ENCODE measurements around the gene CAPN8.

The CAPN8 gene

DNA sequence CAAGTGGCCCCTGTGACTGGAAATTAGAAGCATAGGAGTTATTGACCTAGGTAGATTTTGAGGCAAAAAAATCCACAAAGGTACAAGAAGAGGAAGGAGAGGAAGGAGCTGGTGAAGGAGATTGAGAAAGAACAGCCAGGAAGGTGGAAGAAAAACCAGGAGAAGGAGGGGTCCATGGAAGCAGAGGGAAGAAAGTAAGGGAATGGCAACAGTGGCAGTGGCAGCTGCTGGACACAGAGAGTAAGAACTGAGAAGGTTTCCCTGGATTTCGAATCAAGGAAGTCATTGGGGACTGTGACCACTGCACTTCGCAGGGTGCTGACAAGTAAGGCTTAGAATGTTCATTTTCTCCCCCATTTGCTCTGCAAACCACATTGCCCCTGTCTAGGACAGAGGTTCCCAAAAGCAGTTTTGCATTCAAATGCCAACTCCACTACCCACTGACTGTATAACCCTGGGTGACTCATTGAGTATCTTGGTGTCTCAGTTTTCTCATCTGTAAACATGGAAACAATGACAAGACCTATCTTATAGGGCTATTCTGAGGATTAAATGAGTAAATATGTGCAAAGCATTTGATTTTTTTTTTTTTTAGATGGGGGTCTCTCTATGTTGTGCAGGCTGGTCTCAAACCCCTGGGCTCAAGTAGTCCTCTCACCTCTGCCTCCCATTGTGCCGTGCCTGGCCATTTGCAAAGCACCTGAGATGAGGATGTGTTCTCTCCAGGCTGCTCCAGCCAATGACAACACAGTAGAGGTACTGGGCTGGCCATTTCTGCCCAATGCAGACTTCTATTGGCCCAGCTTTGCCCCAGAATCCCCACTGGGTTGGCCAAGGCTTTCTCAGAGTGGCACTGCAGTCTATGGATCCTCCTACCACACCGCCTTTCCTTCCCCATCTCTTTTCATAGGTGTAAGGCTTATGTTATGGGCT is 37.5 kb upstream of the CAPN8 start:
- no peak for DNase-seq (ENCODE audit: low spot score)

DNA sequence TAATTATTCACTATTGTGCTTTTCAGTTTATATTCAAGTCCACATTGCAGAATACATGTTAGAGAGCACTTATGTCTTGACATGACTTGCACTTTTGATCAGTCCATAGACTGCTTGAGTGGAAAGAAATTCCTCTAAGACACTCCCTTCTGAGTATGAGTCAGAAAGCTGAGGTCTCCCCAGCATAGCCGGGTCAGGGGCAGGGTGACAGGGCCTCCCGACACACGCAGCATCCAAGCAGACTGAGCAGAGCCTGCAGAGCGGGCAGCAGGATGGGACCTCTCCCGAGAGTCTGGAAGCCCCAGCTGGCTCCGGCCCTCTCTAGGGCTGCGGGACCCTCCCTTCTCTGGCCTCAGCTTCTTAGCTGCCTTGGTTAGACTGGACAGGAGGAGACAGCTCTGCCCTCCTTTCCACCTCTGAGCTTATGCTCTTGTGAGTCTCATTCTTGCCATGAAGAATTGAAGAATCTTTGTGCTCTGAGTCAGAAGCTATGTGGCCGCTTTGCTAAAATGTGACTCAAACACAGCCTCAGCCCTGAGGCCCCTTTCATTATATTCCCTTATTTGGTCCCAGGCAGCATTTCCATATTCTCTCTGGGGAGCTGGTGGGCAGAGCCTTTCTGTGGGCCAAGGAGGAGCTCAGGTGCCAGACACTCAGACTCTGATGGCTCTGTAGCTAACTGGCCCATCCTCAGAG is 35.6 kb upstream of the CAPN8 start:
- DNase-seq (ENCODE audit: low spot score): no peak

DNA sequence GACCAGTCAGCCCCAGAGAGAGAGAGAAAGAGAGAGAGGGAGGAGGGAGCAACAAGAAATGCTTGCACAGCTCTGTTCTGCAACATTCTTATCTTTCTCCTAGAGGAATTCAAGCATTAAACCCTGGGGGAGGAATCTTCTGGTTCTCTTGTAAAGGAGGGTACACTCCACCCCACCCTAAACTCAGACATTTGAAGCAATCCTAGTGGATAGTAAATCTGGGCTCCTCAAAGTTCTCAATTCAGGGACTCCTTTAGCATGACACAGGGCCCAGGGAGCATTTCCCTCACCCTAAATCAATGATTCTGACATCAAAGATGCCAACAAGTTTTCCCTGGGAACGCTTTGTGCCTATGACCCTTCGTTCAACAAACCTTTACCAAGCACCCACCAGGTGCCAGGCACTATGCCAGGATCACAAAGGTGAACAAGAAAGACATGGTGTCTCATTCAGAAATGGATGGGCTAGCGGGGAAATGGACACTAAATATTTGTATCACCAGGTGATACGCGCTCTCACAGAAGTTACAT is 35.0 kb upstream of the CAPN8 start:
- no peak for DNase-seq (ENCODE audit: low spot score)

DNA sequence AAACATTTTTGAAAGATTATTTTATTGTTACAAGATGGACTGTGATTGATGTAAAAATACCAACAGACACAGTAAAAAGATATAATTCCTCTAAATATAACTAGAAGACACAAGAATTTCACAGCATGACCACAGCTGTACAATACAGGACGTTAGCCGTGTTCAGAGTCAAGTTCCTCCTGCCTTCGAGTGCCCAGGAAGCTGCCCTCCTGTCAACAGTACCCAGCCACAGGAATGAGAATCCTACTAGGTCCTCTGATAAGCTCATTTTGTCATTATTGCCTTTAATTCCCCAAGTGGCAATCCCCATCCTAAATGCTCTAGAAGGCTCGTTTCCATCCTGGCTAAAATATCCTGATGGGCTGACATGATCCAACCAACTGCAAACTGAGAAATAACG is 30.4 kb upstream of the CAPN8 start:
- no peak for DNase-seq (ENCODE audit: low spot score)

DNA sequence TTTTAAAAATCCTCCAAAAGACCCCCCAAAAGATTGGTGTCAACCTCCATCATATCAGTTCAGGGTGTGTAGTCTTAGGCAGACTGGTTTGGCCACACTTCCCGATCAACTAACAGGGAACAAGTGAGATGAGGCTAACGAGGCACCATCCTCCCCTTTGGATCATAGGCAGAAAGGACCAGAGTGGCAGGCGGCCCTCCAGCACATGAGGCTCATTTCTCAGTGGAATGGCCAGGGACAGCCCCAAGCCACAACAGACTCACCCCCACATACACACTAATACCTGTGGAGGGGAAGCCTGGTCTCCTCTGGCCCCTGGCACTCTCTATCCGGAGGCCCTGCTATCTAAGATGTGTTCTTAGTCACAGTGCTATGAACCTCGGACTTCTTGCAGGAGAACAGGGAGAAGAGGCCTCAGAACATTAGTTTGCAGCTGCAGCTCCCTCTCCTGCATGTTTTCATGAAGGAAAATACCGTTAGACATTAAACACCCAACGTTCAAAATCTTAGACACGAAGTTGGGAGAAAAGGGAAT is 29.6 kb upstream of the CAPN8 start:
- no peak for DNase-seq (ENCODE audit: low spot score)

DNA sequence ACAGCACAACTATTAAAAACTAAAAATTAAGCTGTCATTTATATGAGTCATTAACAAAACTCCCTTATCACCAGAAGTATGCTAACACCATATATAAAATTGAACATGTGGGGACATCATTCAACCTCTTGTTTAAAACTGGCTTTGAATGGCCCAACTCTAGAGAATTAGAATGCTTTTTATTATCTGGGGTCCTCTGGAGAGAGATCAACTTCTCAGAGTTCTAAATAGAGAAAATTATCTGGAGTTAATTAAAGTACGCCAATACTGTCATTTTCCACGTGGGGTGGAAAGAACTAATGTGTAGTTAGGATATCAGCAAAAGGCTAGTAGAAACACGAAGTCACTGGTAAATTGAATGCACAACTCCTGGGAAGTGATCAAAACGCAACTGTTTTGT is 25.6 kb upstream of the CAPN8 start:
- DNase-seq (ENCODE audit: low spot score): no peak

DNA sequence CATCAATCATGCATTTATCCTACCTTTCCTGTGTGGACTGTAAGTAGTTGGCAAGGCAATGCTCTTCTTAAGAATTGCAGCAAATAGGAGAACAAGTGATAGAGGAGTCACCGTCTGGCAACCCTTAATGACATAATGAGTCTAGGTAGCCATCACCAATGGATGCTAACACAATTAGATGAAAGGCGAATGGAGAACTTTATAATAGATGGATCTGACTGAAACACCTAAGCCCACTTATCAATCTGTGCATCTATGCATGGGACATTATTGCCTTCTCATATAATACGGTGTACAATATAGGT is 18.9 kb upstream of the CAPN8 start:
- DNase-seq (ENCODE audit: low spot score): no peak

DNA sequence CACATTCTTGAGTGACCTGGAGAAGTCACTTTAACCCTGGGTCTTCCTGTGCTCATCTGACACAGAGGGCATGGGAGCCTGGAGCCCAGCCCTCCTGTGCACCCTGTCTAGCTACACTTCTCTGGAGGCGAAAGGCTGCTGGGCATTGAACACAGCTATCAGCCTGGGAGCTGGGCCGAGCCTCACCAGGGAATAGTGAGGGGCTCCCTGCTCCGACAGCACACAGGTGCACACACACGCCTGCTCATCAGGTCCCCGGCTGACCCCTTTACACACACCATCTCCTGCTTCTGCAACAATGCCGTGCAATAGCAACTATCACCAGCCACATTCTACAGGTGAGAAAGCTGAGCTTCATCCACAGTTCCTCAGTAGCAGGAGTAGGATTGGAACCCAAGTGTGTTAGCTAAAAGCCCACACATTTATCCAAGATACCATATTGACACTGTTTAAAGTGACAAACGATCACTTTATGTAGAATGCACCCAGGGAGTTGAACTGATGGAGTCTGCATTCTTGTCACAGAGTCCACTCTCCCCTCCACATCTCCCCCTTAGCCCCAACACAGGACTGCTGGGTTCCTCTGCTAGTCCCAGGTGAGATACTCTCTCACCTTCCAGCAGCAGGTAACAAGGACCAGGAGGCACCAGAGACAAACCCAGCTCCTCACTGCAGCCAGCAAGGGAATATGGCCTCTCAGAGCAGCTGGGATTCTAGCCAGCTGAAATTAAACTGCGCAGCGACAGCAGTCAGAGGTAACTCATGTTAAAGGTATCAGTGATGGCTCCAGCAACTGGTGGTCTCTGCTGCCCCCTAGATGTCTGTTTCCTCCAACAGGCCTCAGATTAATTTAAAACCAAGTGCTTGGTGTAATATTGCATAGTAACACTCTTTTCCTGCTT is 18.3 kb upstream of the CAPN8 start:
- peak; percentile 52 for DNase-seq (ENCODE audit: low spot score)

DNA sequence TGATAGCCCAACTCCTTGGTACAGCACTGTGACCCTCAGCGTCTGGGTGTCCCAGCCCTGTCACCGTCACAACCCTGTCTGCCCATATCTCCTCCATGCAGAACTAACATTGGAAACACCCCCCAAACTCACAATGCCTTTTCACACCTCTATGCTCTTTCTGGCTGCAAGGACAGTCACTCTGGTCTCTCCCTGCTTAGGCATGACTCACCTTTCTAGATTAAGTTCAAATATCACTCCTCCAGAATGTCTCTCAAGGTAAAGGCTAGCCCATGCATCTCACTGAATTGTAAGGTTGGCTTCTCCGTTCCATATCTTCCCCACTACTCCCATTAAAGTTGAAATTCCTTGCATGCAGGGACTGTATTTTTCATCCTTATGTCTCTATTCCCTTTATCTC is 17.0 kb upstream of the CAPN8 start:
- no peak for DNase-seq (ENCODE audit: low spot score)

DNA sequence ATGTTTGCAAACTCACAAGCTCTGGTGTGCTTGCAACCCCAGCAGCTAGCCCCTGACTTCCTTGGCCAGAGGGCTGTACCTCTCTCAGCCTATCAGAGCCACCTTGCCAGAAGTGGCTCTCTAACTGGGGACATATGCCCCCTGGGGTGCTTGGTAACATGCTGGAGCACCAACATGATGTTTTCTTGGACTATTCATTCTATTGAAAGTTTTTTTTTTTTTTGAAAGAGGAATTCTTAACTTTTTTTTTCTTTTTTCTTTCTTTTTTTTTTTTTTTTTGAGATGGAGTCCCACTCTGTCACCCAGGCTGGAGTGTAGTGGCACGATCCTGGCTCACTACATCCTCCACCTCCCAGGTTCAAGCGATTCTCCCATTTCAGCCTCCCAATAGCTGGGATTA is 14.7 kb upstream of the CAPN8 start:
- no peak for DNase-seq (ENCODE audit: low spot score)

DNA sequence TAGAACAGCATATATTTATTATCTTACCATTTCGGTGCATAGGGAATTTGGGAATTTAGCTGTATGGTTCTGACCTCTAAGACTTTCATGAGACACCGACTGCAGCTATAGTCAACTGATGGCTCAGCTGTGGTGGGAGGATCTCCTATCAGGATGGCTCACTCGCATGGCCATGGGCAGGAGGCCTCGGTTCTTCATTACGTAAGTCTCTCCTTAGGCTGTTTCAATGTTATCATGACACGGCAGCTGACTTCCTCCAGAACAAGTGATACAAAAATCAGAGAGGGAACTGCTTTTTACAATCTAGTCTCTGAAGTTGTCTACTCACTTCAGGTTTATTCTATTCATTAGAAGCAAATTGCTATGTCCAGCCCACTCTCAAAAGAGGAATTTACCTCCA is 13.3 kb upstream of the CAPN8 start:
- no peak for DNase-seq (ENCODE audit: low spot score)

DNA sequence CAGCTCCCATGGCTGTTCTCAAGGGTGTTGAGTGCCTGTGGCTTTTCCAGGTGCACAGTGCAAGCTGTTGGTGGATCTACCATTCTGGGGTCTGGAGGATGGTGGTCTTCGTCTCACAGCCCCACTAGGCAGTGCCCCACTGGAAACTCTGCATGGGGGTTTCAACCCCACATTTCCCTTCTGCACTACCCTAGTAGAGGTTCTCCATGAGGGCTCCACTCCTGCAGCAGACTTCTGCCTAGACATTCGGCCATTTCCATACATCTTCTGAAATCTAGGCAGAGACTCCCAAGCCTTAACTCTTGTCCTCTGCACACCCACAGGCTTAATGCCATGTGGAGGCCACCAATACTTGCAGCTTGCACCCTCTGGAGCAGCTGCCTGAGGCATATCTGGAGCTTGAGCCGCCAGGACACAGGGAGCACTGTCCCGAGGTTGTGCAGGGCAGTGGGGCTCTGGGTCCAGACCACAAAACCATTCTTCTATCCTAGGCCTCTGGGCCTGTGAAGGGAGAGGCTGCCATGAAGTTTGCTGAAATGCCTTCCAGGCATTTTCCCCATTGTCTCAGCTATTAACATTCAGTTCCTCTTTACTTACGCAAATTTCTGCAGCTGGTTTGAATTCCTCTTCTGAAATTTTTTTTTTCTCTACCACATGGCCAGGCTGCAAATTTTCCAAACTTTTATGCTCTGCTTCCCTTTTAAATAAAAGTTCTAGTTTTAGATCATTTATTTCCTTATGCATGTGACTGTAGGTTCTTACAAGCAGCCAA is 8.8 kb upstream of the CAPN8 start:
- no peak for DNase-seq (ENCODE audit: low spot score)

DNA sequence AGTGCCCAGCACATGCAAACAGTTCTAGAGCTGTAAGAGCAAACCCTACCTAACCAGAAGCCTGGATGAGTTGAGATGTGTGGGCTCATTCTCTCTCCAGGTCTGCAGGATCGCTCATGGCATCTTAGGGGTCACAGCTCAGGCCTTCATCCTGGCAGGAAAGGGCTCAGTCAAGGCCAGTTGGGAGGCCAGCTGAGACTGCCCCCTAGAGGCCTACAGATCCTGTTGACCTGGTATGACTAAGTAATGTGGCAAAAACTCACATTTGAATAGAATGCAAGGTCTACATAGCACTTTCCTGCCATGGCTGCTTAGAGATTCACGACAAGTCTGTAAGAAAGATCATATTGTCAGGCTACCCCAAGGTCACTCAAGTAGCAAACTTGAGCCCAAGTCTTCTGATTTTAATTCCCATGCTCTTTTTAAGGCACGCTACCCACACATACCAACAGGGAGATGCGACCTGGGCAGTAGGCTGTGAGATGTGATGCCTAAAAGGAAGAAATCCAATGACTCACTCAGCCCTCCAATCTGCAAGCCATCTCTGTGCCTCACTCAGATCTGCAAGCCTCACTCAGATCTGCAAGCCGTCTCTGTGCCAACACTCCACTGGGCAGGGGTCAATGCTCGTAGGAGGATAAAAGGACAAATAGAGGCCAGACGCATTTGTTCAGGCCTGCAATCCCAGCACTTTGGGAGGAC is 5.1 kb upstream of the CAPN8 start:
- DNase-seq (ENCODE audit: low spot score): peak; percentile 18

DNA sequence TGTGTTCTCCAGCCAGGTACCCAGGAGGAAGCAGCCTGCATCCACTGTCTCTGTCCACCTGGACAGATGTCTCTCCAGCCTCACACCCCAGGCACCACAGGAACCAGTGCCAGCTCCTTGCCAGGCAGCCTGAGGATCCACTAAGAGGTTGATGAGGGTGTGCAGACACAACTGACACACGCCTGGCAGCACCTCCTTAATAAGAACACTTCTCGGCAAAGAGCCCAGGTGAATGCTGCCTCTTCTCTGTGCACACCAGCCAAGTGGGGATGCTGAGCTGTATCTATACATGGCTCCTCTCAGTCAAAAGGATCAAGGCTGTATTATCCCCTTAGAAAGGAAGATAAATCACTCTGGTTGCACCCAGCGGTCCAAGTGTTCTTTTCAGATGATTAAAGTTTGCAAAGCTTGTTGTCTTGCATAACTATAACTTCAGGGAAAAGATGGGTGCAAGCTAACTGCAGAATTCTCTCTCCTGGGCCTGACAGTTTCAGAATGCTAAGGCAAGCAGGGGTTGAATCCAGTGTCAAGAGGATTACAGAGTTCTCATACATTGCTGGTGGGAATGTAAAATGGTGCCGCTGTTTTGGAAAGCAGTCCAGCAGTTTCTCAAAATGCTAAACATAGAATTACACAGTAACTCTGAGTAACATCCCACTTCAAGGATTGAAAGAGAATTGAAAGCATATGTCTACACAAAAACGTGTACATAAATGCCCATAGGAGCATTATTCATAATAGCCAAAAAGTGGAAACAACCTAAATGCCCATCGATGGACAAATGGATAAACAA is 3.7 kb upstream of the CAPN8 start:
- no peak for DNase-seq (ENCODE audit: low spot score)

DNA sequence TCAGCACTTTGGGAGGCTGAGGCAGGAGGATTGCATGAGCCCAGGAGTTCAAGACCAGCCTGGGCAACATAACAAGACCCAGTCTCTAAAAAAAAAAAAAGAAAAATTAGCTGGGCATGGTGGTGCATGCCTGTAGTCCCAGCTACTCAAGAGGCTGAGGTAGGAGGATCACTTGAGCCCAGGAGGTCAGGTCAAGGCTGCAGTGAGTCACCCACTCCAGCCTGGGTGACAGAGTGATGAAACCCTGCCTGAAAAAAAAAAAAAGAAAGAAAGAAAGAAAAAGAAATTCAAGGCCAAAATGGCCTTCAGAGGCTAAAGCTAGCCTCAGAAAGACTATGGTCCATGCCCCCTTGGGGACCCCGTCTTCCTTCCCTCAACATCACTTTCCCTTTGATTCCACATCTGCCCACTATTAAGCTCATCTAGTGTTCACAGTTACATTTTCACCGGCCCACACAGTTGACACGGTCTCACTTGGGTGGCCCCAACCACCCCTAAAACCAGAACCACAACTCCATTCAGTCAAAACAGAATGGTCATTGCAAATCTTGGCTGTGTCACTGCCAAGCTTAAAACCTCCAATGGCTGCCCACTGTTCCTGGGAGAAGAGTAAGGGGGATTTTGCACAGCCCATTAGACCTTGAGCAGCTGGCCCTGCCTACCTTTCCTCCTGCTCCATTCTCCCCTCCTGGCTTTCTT is 2.1 kb upstream of the CAPN8 start:
- no peak for DNase-seq (ENCODE audit: low spot score)

DNA sequence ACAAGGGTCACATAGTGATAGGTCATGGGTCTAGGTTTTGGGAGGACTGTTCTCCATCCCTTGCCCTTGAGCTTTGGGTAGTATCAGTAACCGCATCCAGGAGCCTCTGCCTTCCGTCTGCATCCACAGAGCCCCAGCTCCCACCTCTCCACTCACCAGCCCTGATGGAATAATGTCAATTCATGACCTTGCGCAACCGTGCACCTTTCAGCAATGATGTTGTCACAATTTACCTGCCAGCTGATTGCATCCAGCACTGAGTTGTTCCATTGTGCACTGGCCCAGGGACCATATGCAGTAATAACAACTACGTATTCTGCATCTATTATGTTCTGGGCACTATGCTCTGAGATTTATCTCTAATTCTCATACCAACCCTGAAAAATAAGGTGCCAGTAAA is 1.4 kb downstream of the CAPN8 start:
- no peak for DNase-seq (ENCODE audit: low spot score)

DNA sequence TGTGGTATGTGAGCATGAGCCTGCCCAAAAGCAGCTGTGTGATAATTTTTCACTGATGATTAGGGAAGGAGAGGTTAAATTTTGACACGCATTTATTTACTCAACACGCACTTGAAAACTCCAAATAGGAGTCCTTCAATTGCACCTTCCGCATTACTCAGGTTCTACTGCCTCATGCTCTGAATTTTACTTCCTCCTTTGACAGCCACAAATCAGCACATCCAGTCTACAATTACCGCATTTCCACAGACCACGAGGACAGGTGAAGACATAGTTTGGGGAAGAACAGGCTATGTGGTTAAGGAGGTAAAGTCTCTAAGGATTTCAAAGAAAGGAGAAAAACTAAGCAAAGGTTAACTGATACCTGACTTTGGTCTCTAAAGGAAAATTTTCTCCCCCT is 2.6 kb downstream of the CAPN8 start:
- no peak for DNase-seq (ENCODE audit: low spot score)

DNA sequence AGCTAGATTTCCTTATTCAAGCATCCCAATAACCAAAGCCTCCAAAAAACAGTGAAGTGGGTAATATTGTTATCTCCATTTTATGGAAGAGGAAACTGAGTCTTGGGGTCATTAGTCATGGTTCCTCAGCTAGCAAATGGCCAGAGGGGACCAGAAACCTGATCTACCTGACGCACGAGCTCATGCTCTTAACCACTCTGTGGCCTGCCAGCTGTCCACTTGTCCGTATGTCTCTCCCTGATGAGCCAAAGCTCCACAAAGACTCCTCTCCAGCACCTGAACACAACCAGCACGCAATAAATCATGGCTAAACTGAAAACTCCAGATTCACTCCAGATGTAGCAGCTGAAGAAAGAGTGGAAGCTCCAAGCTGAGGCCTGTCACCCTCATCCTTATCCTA is 5.8 kb downstream of the CAPN8 start:
- DNase-seq (ENCODE audit: low spot score): no peak

DNA sequence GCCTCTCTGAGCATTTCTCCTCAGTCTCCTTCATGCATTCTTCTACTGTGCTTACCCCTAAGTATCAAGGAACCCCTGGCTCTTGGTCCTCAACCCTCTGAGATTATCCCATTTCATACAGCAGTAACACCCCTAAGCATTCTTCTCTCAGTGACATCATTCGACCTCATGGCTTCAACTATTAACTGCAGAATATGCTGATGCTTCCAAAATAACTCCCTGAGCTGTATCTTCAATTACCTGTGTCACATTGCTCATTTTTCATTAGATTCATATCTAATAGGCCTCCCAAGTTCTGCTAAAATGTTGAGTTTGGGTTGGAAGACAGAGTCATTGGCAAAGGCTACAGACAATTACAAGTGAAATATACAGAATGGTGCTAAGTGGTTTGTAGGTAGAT is 7.5 kb downstream of the CAPN8 start:
- DNase-seq (ENCODE audit: low spot score): no peak

Measured in CD4-positive, alpha-beta T cell treated with Interleukin-6 at 100 ng/mL for 8 hours (primary cell).